SH-SY5Y (cell line): Measurements from ENCODE around the gene IL19.

Experiments used
- GATA2 ChIP-seq: IDR thresholded peaks from 2 replicates; pipeline ENCODE4 v1.6.1; 2011; ENCODE audit warnings: mild to moderate bottlenecking, low read depth, low read length
- GATA3 ChIP-seq: IDR thresholded peaks from 2 replicates; pipeline ENCODE4 v1.6.1; 2011; ENCODE audit warnings: low read depth, mild to moderate bottlenecking, low read length, moderate library complexity

The IL19 gene

GRCh38 chr1:206784471-206784903 lies 13.9 kb downstream of the IL19 start:
- TF ChIP-seq GATA3, result no peak
- no peak for TF ChIP-seq GATA2

- no peak for TF ChIP-seq GATA2
- TF ChIP-seq GATA3, result no peak
These were observed 14.7 kb downstream of the IL19 start for GRCh38 chr1:206785182-206785765.

- TF ChIP-seq GATA3 (no peak), GATA2 (no peak)
These were observed 15.8 kb downstream of the IL19 start for GRCh38 chr1:206786212-206786886.

- TF ChIP-seq GATA3 (no peak), GATA2 (no peak)
These were observed 17.3 kb downstream of the IL19 start for GRCh38 chr1:206787891-206788290.

GRCh38 chr1:206788487-206789050 lies 18.0 kb downstream of the IL19 start:
- no peak for TF ChIP-seq GATA3
- TF ChIP-seq GATA2, result no peak

GRCh38 chr1:206790502-206791250 lies 20.1 kb downstream of the IL19 start:
- no peak for TF ChIP-seq GATA2
- no peak for TF ChIP-seq GATA3

- no peak for TF ChIP-seq GATA3
- no peak for TF ChIP-seq GATA2
These were observed 22.5 kb downstream of the IL19 start for GRCh38 chr1:206792939-206793607.

GRCh38 chr1:206793620-206794019 lies 23.0 kb downstream of the IL19 start:
- no peak for TF ChIP-seq GATA2
- TF ChIP-seq GATA3, result no peak

GRCh38 chr1:206794294-206794908 lies 23.8 kb downstream of the IL19 start:
- TF ChIP-seq GATA3 (no peak), GATA2 (no peak)

- TF ChIP-seq GATA3, result no peak
- TF ChIP-seq GATA2, result no peak
These were observed 25.5 kb downstream of the IL19 start for GRCh38 chr1:206796116-206796515.

GRCh38 chr1:206796981-206797402 lies 26.4 kb downstream of the IL19 start:
- TF ChIP-seq GATA2 (no peak), GATA3 (no peak)

GRCh38 chr1:206797534-206798383 lies 27.2 kb downstream of the IL19 start:
- no peak for TF ChIP-seq GATA2
- TF ChIP-seq GATA3, result no peak

- TF ChIP-seq GATA3 (no peak), GATA2 (no peak)
These were observed 27.9 kb downstream of the IL19 start for GRCh38 chr1:206798384-206798996.
